Body of pancreas (tissue), 4 donors: ENCODE data around the gene GABRR1.

ENCODE experiments used
- CTCF ChIP-seq, 7 experiments: fragments of 450-650 bp in 4 of 7; fragments of 200-600 bp in 3 of 7; sonication (generic) in 3 of 7; IDR thresholded peaks; one replicate each; pipeline ENCODE4 v1.5.1; 2016 to 2019; ENCODE audit warnings: antibody characterized with exemption in 7 of 7
- POLR2A ChIP-seq, 3 donors: fragments of 450-650 bp; IDR thresholded peaks; one replicate each; pipeline ENCODE4 v1.6.1; 2016; ENCODE audit warnings: antibody characterized with exemption in 3 of 3, mild to moderate bottlenecking in 2 of 3

GRCh38 chr6:89221971-89222711 is 5.0 kb upstream of the GABRR1 start:
- no peak for TF ChIP-seq CTCF (IDR thresholded peaks at IDR 0.05)
- no peak for TF ChIP-seq POLR2A (IDR thresholded peaks at IDR 0.05)
